ENCODE measurements around the gene AARSD1.
"Not testable (repeated sequence)": the region's sequence is repeated elsewhere in the genome, so short reads cannot be mapped to it uniquely, and the experiment has no call there.

DNA sequence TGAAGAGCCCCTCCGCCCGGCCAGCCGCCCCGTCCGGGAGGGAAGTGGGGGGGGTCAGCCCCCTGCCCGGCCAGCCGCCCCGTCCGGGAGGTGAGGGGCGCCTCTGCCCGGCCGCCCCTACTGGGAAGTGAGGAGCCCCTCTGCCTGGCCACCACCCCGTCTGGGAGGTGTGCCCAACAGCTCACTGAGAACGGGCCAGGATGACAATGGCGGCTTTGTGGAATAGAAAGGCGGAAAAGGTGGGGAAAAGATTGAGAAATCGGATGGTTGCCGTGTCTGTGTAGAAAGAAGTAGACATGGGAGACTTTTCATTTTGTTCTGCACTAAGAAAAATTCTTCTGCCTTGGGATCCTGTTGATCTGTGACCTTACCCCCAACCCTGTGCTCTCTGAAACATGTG lies 9.1 kb upstream of the AARSD1 start:
- TF ChIP-seq, protein P1, sequence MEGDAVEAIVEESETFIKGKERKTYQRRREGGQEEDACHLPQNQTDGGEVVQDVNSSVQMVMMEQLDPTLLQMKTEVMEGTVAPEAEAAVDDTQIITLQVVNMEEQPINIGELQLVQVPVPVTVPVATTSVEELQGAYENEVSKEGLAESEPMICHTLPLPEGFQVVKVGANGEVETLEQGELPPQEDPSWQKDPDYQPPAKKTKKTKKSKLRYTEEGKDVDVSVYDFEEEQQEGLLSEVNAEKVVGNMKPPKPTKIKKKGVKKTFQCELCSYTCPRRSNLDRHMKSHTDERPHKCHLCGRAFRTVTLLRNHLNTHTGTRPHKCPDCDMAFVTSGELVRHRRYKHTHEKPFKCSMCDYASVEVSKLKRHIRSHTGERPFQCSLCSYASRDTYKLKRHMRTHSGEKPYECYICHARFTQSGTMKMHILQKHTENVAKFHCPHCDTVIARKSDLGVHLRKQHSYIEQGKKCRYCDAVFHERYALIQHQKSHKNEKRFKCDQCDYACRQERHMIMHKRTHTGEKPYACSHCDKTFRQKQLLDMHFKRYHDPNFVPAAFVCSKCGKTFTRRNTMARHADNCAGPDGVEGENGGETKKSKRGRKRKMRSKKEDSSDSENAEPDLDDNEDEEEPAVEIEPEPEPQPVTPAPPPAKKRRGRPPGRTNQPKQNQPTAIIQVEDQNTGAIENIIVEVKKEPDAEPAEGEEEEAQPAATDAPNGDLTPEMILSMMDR (IDR thresholded peaks at IDR 0.05; ENCODE audit: low read length), result not testable (repeated sequence)
- TF ChIP-seq EZH2phosphoT487 (IDR thresholded peaks at IDR 0.05; ENCODE audit: low read length), result not testable (repeated sequence)
